ENCODE results near the gene TIAM1.

The TIAM1 gene

DNA sequence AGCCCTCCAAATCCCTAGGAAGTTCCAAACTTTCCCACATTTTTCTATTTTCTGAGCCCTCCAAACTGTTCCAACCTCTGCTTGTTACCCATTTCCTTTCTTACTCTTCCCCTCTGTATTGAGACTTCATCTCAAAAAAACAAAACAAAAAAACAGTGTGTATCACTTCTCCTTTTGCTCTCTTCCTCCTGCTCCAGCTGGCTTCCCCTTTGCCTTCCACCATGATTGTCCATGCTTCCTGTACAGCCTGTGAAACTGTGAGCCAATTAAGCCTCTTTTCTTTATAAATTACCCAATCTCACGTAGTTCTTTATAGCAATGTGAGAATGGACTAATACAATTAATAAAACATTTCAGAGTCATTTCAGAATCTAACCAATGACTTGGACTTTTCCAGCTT is 236.2 kb downstream of the TIAM1 start:
- Histone ChIP-seq H3K36me3 (ENCODE audit: control insufficient read depth in 1 of 2, insufficient read depth in 2 of 2, low read length in 2 of 2) (no peaks in the 10 kb centered on the region), H3K27me3 (ENCODE audit: control insufficient read depth in 1 of 2, insufficient read depth in 2 of 2, low read length in 2 of 2) (no peaks in the 10 kb centered on the region), H3K27ac (ENCODE audit: low read depth, low read length) (no peak overlapping the region), H3K9me3 (ENCODE audit: control insufficient read depth in 1 of 2, low read length in 2 of 2) (no peaks in the 10 kb centered on the region), H3K9ac (ENCODE audit: low read depth in 1 of 2, low read length in 2 of 2) (no peak overlapping the region), H3K4me3 (ENCODE audit: low read depth in 1 of 2, low read length in 2 of 2) (no peak overlapping the region), H3K4me1 (ENCODE audit: control insufficient read depth in 1 of 2, insufficient read depth in 2 of 2, low read length in 2 of 2) (peaks cover 0 to 4% of the 10 kb centered on the region in 2 donors)

DNA sequence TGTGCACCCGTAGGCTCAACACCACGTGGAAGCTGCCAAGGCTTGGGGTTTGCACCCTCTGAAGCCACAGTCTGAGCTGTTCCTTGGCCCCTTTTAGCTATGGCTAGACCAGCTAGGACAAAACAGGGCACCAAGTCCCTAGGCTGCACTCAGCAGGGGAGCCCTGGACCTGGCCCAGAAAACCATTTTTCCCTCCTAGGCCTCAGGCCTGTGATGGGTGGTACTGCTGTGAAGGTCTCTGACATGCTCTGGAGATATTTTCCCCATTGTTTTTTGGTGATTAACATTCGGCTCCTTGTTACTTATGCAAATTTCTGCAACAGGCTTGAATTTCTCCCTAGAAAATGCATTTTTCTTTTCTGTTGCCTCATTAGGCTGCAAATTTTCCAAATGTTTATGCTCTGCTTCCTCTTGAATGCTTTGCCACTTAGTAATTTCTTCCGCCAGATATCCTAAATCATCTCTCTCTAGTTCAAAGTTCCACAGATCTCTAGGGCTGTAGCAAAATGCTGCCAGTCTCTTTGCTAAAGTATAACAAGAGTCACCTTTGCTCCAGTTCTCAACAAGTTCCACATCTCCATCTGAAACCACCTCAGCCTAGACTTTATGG is 236.8 kb downstream of the TIAM1 start:
- no peaks in the 10 kb centered on the region for H3K36me3 ChIP-seq (ENCODE audit: control insufficient read depth in 1 of 2, insufficient read depth in 2 of 2, low read length in 2 of 2)
- no peaks in the 10 kb centered on the region for H3K9me3 ChIP-seq (ENCODE audit: control insufficient read depth in 1 of 2, low read length in 2 of 2)
- peaks cover 0 to 4% of the 10 kb centered on the region in 2 donors for H3K4me1 ChIP-seq (ENCODE audit: control insufficient read depth in 1 of 2, insufficient read depth in 2 of 2, low read length in 2 of 2)
- no peak overlapping the region for H3K27ac ChIP-seq (ENCODE audit: low read depth, low read length)
- no peak overlapping the region for H3K4me3 ChIP-seq (ENCODE audit: low read depth in 1 of 2, low read length in 2 of 2)
- no peaks in the 10 kb centered on the region for H3K27me3 ChIP-seq (ENCODE audit: control insufficient read depth in 1 of 2, insufficient read depth in 2 of 2, low read length in 2 of 2)
- H3K9ac ChIP-seq (ENCODE audit: low read depth in 1 of 2, low read length in 2 of 2): no peak overlapping the region

DNA sequence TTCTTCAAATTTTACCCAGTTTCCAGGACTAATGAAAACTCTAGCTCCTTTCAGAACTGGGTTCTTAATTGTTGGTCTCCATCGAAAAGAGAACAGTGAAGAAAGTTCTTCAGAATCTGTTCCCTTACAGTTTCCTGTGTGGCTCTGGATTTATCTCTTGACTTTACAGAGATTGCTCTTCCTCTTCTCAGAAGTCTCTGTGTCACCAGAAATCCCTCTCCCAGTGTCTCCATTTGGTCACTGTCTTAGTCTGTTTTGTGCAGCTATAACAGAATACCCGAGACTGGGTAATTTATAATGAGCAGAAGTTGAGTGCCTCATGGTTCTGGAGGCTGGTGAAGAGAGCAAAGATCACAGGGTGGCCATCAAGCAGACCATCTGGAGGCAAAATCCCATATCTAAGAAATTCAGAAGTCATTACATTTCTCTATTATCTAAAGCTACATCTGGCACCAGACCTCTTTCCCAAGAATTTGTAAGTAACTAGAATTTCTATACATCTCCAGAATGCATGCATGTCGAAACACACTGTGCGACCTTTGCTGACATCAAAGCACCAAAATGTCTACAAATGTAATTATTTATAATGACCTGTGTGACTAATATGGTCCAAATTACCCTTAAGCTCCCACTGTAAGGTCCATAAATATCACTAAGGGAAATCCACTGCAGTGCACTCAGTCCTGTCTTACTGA is 240.3 kb downstream of the TIAM1 start:
- Histone ChIP-seq H3K36me3 (ENCODE audit: control insufficient read depth in 1 of 2, insufficient read depth in 2 of 2, low read length in 2 of 2) (no peaks in the 10 kb centered on the region), H3K27me3 (ENCODE audit: control insufficient read depth in 1 of 2, insufficient read depth in 2 of 2, low read length in 2 of 2) (no peaks in the 10 kb centered on the region), H3K4me1 (ENCODE audit: control insufficient read depth in 1 of 2, insufficient read depth in 2 of 2, low read length in 2 of 2) (peaks cover 0 to 4% of the 10 kb centered on the region in 2 donors), H3K27ac (ENCODE audit: low read depth, low read length) (no peak overlapping the region), H3K4me3 (ENCODE audit: low read depth in 1 of 2, low read length in 2 of 2) (no peak overlapping the region), H3K9me3 (ENCODE audit: control insufficient read depth in 1 of 2, low read length in 2 of 2) (no peaks in the 10 kb centered on the region), H3K9ac (ENCODE audit: low read depth in 1 of 2, low read length in 2 of 2) (no peak overlapping the region)

DNA sequence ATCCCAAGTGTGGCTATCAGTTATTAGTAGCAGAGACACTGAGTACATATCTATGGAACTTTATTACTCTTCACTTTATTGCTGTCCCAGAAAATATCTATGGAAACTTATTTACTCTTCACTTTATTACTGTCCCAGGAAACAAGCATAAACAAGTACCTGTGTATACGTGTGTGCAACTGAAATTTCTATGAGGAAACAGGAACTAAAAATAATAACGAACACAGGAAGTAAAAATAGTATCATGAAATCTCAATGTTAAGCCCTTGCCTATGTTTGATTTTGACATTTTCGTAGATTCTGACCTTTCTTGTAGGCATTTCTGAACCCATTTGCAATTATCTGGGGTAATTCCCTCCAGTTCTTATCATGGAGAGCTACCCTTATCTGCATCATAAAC is 240.9 kb downstream of the TIAM1 start:
- Histone ChIP-seq H3K27ac (ENCODE audit: low read depth, low read length) (no peak overlapping the region), H3K4me3 (ENCODE audit: low read depth in 1 of 2, low read length in 2 of 2) (no peak overlapping the region), H3K9ac (ENCODE audit: low read depth in 1 of 2, low read length in 2 of 2) (no peak overlapping the region), H3K4me1 (ENCODE audit: control insufficient read depth in 1 of 2, insufficient read depth in 2 of 2, low read length in 2 of 2) (peaks cover 0 to 4% of the 10 kb centered on the region in 2 donors), H3K9me3 (ENCODE audit: control insufficient read depth in 1 of 2, low read length in 2 of 2) (no peaks in the 10 kb centered on the region), H3K27me3 (ENCODE audit: control insufficient read depth in 1 of 2, insufficient read depth in 2 of 2, low read length in 2 of 2) (no peaks in the 10 kb centered on the region), H3K36me3 (ENCODE audit: control insufficient read depth in 1 of 2, insufficient read depth in 2 of 2, low read length in 2 of 2) (no peaks in the 10 kb centered on the region)

DNA sequence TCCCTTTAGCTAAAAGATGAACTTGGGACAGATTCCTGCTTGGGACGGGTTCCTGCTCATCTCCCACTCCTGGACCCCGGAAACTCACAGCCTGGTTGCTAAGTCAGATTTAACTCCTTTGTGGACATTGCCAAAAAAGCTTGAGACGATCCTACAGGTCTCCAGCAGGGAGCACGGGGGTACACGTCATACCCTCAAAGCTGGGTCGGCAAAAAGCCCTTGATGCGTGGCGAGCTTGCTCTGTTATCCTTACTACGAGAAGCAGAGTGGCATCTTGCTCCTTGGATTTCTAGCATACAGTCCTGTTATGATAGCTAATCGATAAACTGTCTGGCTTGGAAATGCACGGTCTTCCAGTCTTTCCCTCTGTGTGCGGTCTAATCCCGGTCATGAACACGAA is 244.9 kb downstream of the TIAM1 start:
- H3K27ac ChIP-seq (ENCODE audit: low read depth, low read length): no peak overlapping the region
- H3K4me1 ChIP-seq (ENCODE audit: control insufficient read depth in 1 of 2, insufficient read depth in 2 of 2, low read length in 2 of 2): no peaks in the 10 kb centered on the region
- H3K9ac ChIP-seq (ENCODE audit: low read depth in 1 of 2, low read length in 2 of 2): no peak overlapping the region
- H3K9me3 ChIP-seq (ENCODE audit: control insufficient read depth in 1 of 2, low read length in 2 of 2): no peaks in the 10 kb centered on the region
- no peaks in the 10 kb centered on the region for H3K27me3 ChIP-seq (ENCODE audit: control insufficient read depth in 1 of 2, insufficient read depth in 2 of 2, low read length in 2 of 2)
- H3K36me3 ChIP-seq (ENCODE audit: control insufficient read depth in 1 of 2, insufficient read depth in 2 of 2, low read length in 2 of 2): no peaks in the 10 kb centered on the region
- no peak overlapping the region for H3K4me3 ChIP-seq (ENCODE audit: low read depth in 1 of 2, low read length in 2 of 2)

DNA sequence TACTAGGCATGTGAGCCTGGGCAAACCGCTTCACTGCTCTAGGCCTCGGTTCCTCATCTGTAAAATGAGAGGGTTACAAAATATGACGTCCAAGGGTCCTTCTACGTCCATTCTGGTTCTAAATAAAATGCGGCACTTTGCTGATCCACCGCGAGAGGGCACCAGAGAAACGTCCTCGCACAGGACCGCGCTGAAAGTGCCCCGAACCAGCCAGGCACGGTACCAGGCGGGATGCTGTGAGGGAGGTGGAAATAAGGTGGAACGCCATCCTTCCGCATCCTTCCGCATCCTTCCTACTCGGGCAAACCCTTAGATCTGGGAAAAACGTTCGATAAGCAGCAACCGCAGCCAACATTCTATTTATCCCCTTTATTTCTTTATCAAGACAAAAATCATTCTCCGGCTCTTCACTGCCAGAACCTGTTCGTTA is 245.5 kb downstream of the TIAM1 start:
- Histone ChIP-seq H3K9ac (ENCODE audit: low read depth in 1 of 2, low read length in 2 of 2) (no peak overlapping the region), H3K36me3 (ENCODE audit: control insufficient read depth in 1 of 2, insufficient read depth in 2 of 2, low read length in 2 of 2) (no peaks in the 10 kb centered on the region), H3K27ac (ENCODE audit: low read depth, low read length) (no peak overlapping the region), H3K4me3 (ENCODE audit: low read depth in 1 of 2, low read length in 2 of 2) (no peak overlapping the region), H3K27me3 (ENCODE audit: control insufficient read depth in 1 of 2, insufficient read depth in 2 of 2, low read length in 2 of 2) (no peaks in the 10 kb centered on the region), H3K4me1 (ENCODE audit: control insufficient read depth in 1 of 2, insufficient read depth in 2 of 2, low read length in 2 of 2) (no peaks in the 10 kb centered on the region), H3K9me3 (ENCODE audit: control insufficient read depth in 1 of 2, low read length in 2 of 2) (no peaks in the 10 kb centered on the region)

DNA sequence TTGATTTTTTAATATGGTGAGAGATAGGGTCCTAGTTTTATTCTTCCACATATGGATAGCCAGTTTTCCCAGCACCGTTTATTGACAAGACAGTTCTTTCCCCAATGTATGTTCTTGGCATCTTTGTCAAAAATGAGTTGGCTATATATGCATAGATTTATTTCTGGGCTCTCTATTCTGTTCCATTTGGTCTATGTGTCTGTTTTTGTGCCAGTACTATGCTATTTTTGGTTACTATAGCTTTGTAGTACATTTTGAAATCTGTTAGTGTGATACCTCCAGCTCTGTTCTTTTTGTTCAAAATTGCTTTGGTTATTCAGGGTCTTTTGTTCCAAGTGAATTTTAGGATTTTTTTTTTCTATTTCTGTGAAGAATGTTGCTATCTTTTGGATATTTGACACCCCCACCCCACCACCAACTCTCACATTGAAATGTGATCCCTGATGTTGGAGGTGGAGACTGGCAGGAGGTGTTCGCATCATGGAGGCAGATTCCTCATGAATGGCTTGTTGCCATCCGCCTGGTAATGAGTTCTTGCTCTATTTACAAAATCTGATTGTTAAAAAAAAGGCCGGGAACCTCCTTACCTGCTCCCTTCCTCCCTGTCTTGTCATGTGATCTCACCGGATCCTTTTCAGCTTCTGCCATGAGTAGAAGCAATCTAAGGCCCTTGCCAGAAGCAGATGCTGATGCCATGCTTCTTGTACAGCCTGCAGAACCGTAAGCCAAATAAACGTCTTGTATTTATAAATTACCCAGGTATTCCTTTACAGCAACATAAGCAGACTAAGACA is 251.0 kb downstream of the TIAM1 start:
- Histone ChIP-seq H3K27me3 (ENCODE audit: control insufficient read depth in 1 of 2, insufficient read depth in 2 of 2, low read length in 2 of 2) (no peaks in the 10 kb centered on the region), H3K9ac (ENCODE audit: low read depth in 1 of 2, low read length in 2 of 2) (no peak overlapping the region), H3K4me1 (ENCODE audit: control insufficient read depth in 1 of 2, insufficient read depth in 2 of 2, low read length in 2 of 2) (no peaks in the 10 kb centered on the region), H3K4me3 (ENCODE audit: low read depth in 1 of 2, low read length in 2 of 2) (no peak overlapping the region), H3K27ac (ENCODE audit: low read depth, low read length) (no peak overlapping the region), H3K9me3 (ENCODE audit: control insufficient read depth in 1 of 2, low read length in 2 of 2) (no peaks in the 10 kb centered on the region), H3K36me3 (ENCODE audit: control insufficient read depth in 1 of 2, insufficient read depth in 2 of 2, low read length in 2 of 2) (no peaks in the 10 kb centered on the region)

DNA sequence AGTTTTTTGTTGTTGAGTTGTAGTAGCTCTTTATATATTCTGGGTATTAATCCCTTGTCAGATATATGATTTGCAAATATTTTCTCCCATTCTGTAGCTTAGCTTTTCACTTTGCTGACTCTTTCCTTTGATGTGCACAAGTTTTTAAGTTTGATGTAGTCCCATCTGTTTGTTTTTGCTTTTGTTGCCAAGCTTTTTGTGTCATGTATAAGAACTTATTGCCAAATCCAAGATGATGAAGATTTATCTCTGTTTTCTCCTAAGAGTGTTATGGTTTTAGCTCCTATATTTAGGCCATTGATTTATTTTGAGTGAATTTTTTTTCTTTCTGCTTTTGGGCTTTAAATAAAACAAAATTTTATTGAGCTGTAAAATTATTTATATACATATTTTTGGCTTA is 253.7 kb downstream of the TIAM1 start:
- Histone ChIP-seq H3K27me3 (ENCODE audit: control insufficient read depth in 1 of 2, insufficient read depth in 2 of 2, low read length in 2 of 2) (no peaks in the 10 kb centered on the region), H3K9me3 (ENCODE audit: control insufficient read depth in 1 of 2, low read length in 2 of 2) (no peaks in the 10 kb centered on the region), H3K4me1 (ENCODE audit: control insufficient read depth in 1 of 2, insufficient read depth in 2 of 2, low read length in 2 of 2) (no peaks in the 10 kb centered on the region), H3K36me3 (ENCODE audit: control insufficient read depth in 1 of 2, insufficient read depth in 2 of 2, low read length in 2 of 2) (no peaks in the 10 kb centered on the region), H3K4me3 (ENCODE audit: low read depth in 1 of 2, low read length in 2 of 2) (no peak overlapping the region), H3K9ac (ENCODE audit: low read depth in 1 of 2, low read length in 2 of 2) (no peak overlapping the region), H3K27ac (ENCODE audit: low read depth, low read length) (no peak overlapping the region)

DNA sequence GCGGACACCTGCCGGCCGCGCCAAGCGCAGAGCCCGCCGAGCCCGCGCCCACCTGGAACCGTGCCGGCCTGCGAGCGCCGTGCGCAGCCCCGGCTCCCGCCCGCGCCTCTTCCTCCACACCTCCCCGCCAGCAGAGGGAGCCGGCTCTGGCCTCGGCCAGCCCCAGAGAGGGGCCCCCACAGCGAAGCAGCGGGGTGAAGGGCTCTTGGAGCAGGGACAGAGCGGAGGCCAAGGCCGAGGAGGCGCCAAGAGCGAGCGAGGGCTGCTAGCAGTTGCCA is 255.6 kb downstream of the TIAM1 start:
- Histone ChIP-seq H3K27me3 (ENCODE audit: control insufficient read depth in 1 of 2, insufficient read depth in 2 of 2, low read length in 2 of 2) (no peaks in the 10 kb centered on the region), H3K4me1 (ENCODE audit: control insufficient read depth in 1 of 2, insufficient read depth in 2 of 2, low read length in 2 of 2) (no peaks in the 10 kb centered on the region), H3K9ac (ENCODE audit: low read depth in 1 of 2, low read length in 2 of 2) (no peak overlapping the region), H3K4me3 (ENCODE audit: low read depth in 1 of 2, low read length in 2 of 2) (no peak overlapping the region), H3K27ac (ENCODE audit: low read depth, low read length) (no peak overlapping the region), H3K9me3 (ENCODE audit: control insufficient read depth in 1 of 2, low read length in 2 of 2) (no peaks in the 10 kb centered on the region), H3K36me3 (ENCODE audit: control insufficient read depth in 1 of 2, insufficient read depth in 2 of 2, low read length in 2 of 2) (no peaks in the 10 kb centered on the region)

DNA sequence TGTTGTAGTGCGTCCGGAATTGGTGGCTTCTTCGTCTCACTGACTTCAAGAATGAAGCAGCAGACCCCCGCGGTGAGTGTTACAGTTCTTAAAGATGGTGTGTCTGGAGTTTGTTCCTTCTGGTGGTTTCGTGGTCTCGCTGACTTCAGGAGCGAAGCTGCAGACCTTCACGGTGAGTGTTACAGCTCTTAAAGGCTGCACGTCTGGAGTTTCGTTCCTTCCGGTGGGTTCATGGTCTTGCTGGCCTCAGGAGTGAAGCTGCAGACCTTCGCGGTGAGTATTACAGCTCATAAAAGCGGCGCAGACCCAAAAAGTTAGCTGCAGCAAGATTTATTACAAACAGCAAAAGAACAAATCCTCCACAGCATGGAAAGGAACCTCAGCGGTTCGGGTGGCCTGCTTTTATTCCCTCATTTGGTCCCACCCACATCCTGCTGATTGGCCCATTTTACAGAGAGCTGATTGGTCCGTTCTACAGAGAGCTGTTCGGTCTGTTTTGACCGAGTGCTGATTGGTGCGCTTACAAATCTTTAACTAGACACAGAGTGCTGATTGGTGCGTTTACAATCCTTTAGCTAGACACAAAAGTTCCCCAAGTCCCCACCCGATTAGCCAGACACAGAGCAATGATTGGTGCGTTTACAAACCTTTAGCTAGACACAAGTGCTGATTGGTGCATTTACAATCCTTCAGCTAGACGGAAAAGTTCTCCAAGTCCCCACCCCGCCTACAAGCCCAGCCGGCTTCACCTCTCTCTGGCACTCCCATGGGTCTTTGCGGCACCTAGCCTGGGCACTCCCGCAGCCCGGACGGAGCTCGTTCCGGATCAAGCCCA is 256.2 kb downstream of the TIAM1 start:
- H3K9ac ChIP-seq (ENCODE audit: low read depth in 1 of 2, low read length in 2 of 2): no peak overlapping the region
- H3K27ac ChIP-seq (ENCODE audit: low read depth, low read length): no peak overlapping the region
- no peaks in the 10 kb centered on the region for H3K27me3 ChIP-seq (ENCODE audit: control insufficient read depth in 1 of 2, insufficient read depth in 2 of 2, low read length in 2 of 2)
- H3K36me3 ChIP-seq (ENCODE audit: control insufficient read depth in 1 of 2, insufficient read depth in 2 of 2, low read length in 2 of 2): no peaks in the 10 kb centered on the region
- H3K4me3 ChIP-seq (ENCODE audit: low read depth in 1 of 2, low read length in 2 of 2): no peak overlapping the region
- no peaks in the 10 kb centered on the region for H3K9me3 ChIP-seq (ENCODE audit: control insufficient read depth in 1 of 2, low read length in 2 of 2)
- H3K4me1 ChIP-seq (ENCODE audit: control insufficient read depth in 1 of 2, insufficient read depth in 2 of 2, low read length in 2 of 2): no peaks in the 10 kb centered on the region

Data from duodenal mucosa (tissue), 2 donors.